ENCODE results near the gene IRAK2.

Gene IRAK2

GRCh38 chr3:10195366-10196089, 30.8 kb downstream of the IRAK2 start:
- Histone ChIP-seq H3K9ac (ENCODE audit: low read length) (no peak overlapping the region), H3K27me3 (ENCODE audit: control insufficient read depth, insufficient read depth, low read length) (no peaks in the 10 kb centered on the region), H3K9me3 (ENCODE audit: control insufficient read depth, low read length) (no peaks in the 10 kb centered on the region), H3K36me3 (ENCODE audit: control insufficient read depth, insufficient read depth, low read length) (no peaks in the 10 kb centered on the region), H3K4me3 (ENCODE audit: low read length) (no peak overlapping the region), H3K4me1 (ENCODE audit: control insufficient read depth, insufficient read depth, low read length) (peaks cover 71% of the 10 kb centered on the region)

- H3K36me3 ChIP-seq (ENCODE audit: control insufficient read depth, insufficient read depth, low read length): no peaks in the 10 kb centered on the region
- no peak overlapping the region for H3K9ac ChIP-seq (ENCODE audit: low read length)
- H3K4me3 ChIP-seq (ENCODE audit: low read length): no peak overlapping the region
- peaks cover 61% of the 10 kb centered on the region for H3K4me1 ChIP-seq (ENCODE audit: control insufficient read depth, insufficient read depth, low read length)
- no peaks in the 10 kb centered on the region for H3K27me3 ChIP-seq (ENCODE audit: control insufficient read depth, insufficient read depth, low read length)
- H3K9me3 ChIP-seq (ENCODE audit: control insufficient read depth, low read length): no peaks in the 10 kb centered on the region
Observed at GRCh38 chr3:10196389-10197052, 31.8 kb downstream of the IRAK2 start.

GRCh38 chr3:10198226-10198625, 33.5 kb downstream of the IRAK2 start:
- Histone ChIP-seq H3K27me3 (ENCODE audit: control insufficient read depth, insufficient read depth, low read length) (no peaks in the 10 kb centered on the region), H3K4me1 (ENCODE audit: control insufficient read depth, insufficient read depth, low read length) (peaks cover 58% of the 10 kb centered on the region), H3K9me3 (ENCODE audit: control insufficient read depth, low read length) (no peaks in the 10 kb centered on the region), H3K4me3 (ENCODE audit: low read length) (no peak overlapping the region), H3K36me3 (ENCODE audit: control insufficient read depth, insufficient read depth, low read length) (no peaks in the 10 kb centered on the region), H3K9ac (ENCODE audit: low read length) (no peak overlapping the region)

GRCh38 chr3:10198761-10199649, 34.3 kb downstream of the IRAK2 start:
- peaks cover 58% of the 10 kb centered on the region for H3K4me1 ChIP-seq (ENCODE audit: control insufficient read depth, insufficient read depth, low read length)
- H3K9ac ChIP-seq (ENCODE audit: low read length): peak overlapping the region; percentile 49
- H3K27me3 ChIP-seq (ENCODE audit: control insufficient read depth, insufficient read depth, low read length): no peaks in the 10 kb centered on the region
- no peaks in the 10 kb centered on the region for H3K36me3 ChIP-seq (ENCODE audit: control insufficient read depth, insufficient read depth, low read length)
- H3K9me3 ChIP-seq (ENCODE audit: control insufficient read depth, low read length): no peaks in the 10 kb centered on the region
- no peak overlapping the region for H3K4me3 ChIP-seq (ENCODE audit: low read length)

- H3K36me3 ChIP-seq (ENCODE audit: control insufficient read depth, insufficient read depth, low read length): no peaks in the 10 kb centered on the region
- H3K27me3 ChIP-seq (ENCODE audit: control insufficient read depth, insufficient read depth, low read length): no peaks in the 10 kb centered on the region
- peaks cover 46% of the 10 kb centered on the region for H3K4me1 ChIP-seq (ENCODE audit: control insufficient read depth, insufficient read depth, low read length)
- no peak overlapping the region for H3K4me3 ChIP-seq (ENCODE audit: low read length)
- H3K9ac ChIP-seq (ENCODE audit: low read length): no peak overlapping the region
- H3K9me3 ChIP-seq (ENCODE audit: control insufficient read depth, low read length): no peaks in the 10 kb centered on the region
Observed at GRCh38 chr3:10204921-10205320, 40.2 kb downstream of the IRAK2 start.

GRCh38 chr3:10205451-10206165, 40.9 kb downstream of the IRAK2 start:
- H3K27me3 ChIP-seq (ENCODE audit: control insufficient read depth, insufficient read depth, low read length): no peaks in the 10 kb centered on the region
- no peaks in the 10 kb centered on the region for H3K9me3 ChIP-seq (ENCODE audit: control insufficient read depth, low read length)
- H3K4me3 ChIP-seq (ENCODE audit: low read length): no peak overlapping the region
- no peaks in the 10 kb centered on the region for H3K36me3 ChIP-seq (ENCODE audit: control insufficient read depth, insufficient read depth, low read length)
- H3K4me1 ChIP-seq (ENCODE audit: control insufficient read depth, insufficient read depth, low read length): peaks cover 46% of the 10 kb centered on the region
- no peak overlapping the region for H3K9ac ChIP-seq (ENCODE audit: low read length)

- Histone ChIP-seq H3K27me3 (ENCODE audit: control insufficient read depth, insufficient read depth, low read length) (no peaks in the 10 kb centered on the region), H3K4me1 (ENCODE audit: control insufficient read depth, insufficient read depth, low read length) (peaks cover 46% of the 10 kb centered on the region), H3K9ac (ENCODE audit: low read length) (no peak overlapping the region), H3K9me3 (ENCODE audit: control insufficient read depth, low read length) (no peaks in the 10 kb centered on the region), H3K36me3 (ENCODE audit: control insufficient read depth, insufficient read depth, low read length) (no peaks in the 10 kb centered on the region), H3K4me3 (ENCODE audit: low read length) (no peak overlapping the region)
Observed at GRCh38 chr3:10206166-10206511, 41.4 kb downstream of the IRAK2 start.

- Histone ChIP-seq H3K9ac (ENCODE audit: low read length) (no peak overlapping the region), H3K36me3 (ENCODE audit: control insufficient read depth, insufficient read depth, low read length) (no peaks in the 10 kb centered on the region), H3K4me3 (ENCODE audit: low read length) (no peak overlapping the region), H3K9me3 (ENCODE audit: control insufficient read depth, low read length) (no peaks in the 10 kb centered on the region), H3K27me3 (ENCODE audit: control insufficient read depth, insufficient read depth, low read length) (no peaks in the 10 kb centered on the region), H3K4me1 (ENCODE audit: control insufficient read depth, insufficient read depth, low read length) (no peaks in the 10 kb centered on the region)
Observed at GRCh38 chr3:10213156-10213792, 48.6 kb downstream of the IRAK2 start.

GRCh38 chr3:10215578-10216368, 51.1 kb downstream of the IRAK2 start:
- Histone ChIP-seq H3K4me3 (ENCODE audit: low read length) (no peak overlapping the region), H3K9me3 (ENCODE audit: control insufficient read depth, low read length) (no peaks in the 10 kb centered on the region), H3K27me3 (ENCODE audit: control insufficient read depth, insufficient read depth, low read length) (no peaks in the 10 kb centered on the region), H3K4me1 (ENCODE audit: control insufficient read depth, insufficient read depth, low read length) (peaks cover 9% of the 10 kb centered on the region), H3K9ac (ENCODE audit: low read length) (no peak overlapping the region), H3K36me3 (ENCODE audit: control insufficient read depth, insufficient read depth, low read length) (no peaks in the 10 kb centered on the region)

GRCh38 chr3:10217359-10217758, 52.6 kb downstream of the IRAK2 start:
- H3K36me3 ChIP-seq (ENCODE audit: control insufficient read depth, insufficient read depth, low read length): no peaks in the 10 kb centered on the region
- no peak overlapping the region for H3K4me3 ChIP-seq (ENCODE audit: low read length)
- peaks cover 11% of the 10 kb centered on the region for H3K4me1 ChIP-seq (ENCODE audit: control insufficient read depth, insufficient read depth, low read length)
- H3K9ac ChIP-seq (ENCODE audit: low read length): no peak overlapping the region
- no peaks in the 10 kb centered on the region for H3K9me3 ChIP-seq (ENCODE audit: control insufficient read depth, low read length)
- H3K27me3 ChIP-seq (ENCODE audit: control insufficient read depth, insufficient read depth, low read length): no peaks in the 10 kb centered on the region

- Histone ChIP-seq H3K9me3 (ENCODE audit: control insufficient read depth, low read length) (no peaks in the 10 kb centered on the region), H3K4me3 (ENCODE audit: low read length) (no peak overlapping the region), H3K36me3 (ENCODE audit: control insufficient read depth, insufficient read depth, low read length) (no peaks in the 10 kb centered on the region), H3K4me1 (ENCODE audit: control insufficient read depth, insufficient read depth, low read length) (peaks cover 12% of the 10 kb centered on the region), H3K9ac (ENCODE audit: low read length) (no peak overlapping the region), H3K27me3 (ENCODE audit: control insufficient read depth, insufficient read depth, low read length) (no peaks in the 10 kb centered on the region)
Observed at GRCh38 chr3:10219737-10220136, 55.0 kb downstream of the IRAK2 start.

Measured in mucosa of stomach (tissue), 1 donor.